GM12873 (cell line): ENCODE measurements around the gene ESRRA.

Experiments used
- CTCF ChIP-seq: IDR thresholded peaks from 2 replicates; pipeline ENCODE4 v1.5.1; 2012; ENCODE audit warnings: low read depth, mild to moderate bottlenecking, moderate library complexity, low read length, control low read depth; ENCODE audit not compliant: insufficient read depth; ENCODE audit errors: missing control alignments

Gene ESRRA

GRCh38 chr11:64320556-64320955 lies 15.2 kb downstream of the ESRRA start:
- TF ChIP-seq CTCF, result no peak

- TF ChIP-seq CTCF, result no peak
These were observed 15.7 kb downstream of the ESRRA start for GRCh38 chr11:64321026-64321425.

- no peak for TF ChIP-seq CTCF
These were observed 16.2 kb downstream of the ESRRA start for GRCh38 chr11:64321533-64321932.

- TF ChIP-seq CTCF, result no peak
These were observed 17.6 kb downstream of the ESRRA start for GRCh38 chr11:64322925-64323260.

GRCh38 chr11:64323373-64323772 lies 18.0 kb downstream of the ESRRA start:
- TF ChIP-seq CTCF, result no peak

- TF ChIP-seq CTCF, result no peak
These were observed 19.6 kb downstream of the ESRRA start for GRCh38 chr11:64324692-64325469.

- no peak for TF ChIP-seq CTCF
These were observed 22.1 kb downstream of the ESRRA start for GRCh38 chr11:64327375-64327774.
